DND-41 (cell line): ENCODE measurements around the gene NCK2.

ENCODE experiments used
- CTCF ChIP-seq: IDR thresholded peaks from 2 replicates; pipeline ENCODE4 v1.5.1; 2012; ENCODE audit warnings: borderline replicate concordance, low read length, moderate library complexity, mild to moderate bottlenecking; ENCODE audit not compliant: poor library complexity, severe bottlenecking; ENCODE audit errors: extremely low read depth
- EZH2 ChIP-seq: IDR thresholded peaks from 3 replicates; pipeline ENCODE4 v1.6.1; 2012; ENCODE audit warnings: borderline replicate concordance, low read depth, mild to moderate bottlenecking, moderate library complexity, low read length, inconsistent platforms; ENCODE audit not compliant: severe bottlenecking

GRCh38 chr2:105907184-105907583, 162.5 kb downstream of the NCK2 start:
- TF ChIP-seq CTCF, result no peak
- TF ChIP-seq EZH2, result no peak
